HG03135 (cell line): ENCODE measurements around the gene FMNL2.

Source experiments
- ATAC-seq: cut with Tn5 transposase; IDR thresholded peaks from one replicate; pipeline ENCODE4 v1.9.1; 2021; ENCODE audit warnings: mild to moderate bottlenecking, moderate library complexity; ENCODE audit not compliant: unreplicated experiment

The FMNL2 gene

GRCh38 chr2:152630466-152630865, 295.5 kb downstream of the FMNL2 start:
- no peak for ATAC-seq

- ATAC-seq = no peak
Measured at GRCh38 chr2:152632736-152633135, 297.8 kb downstream of the FMNL2 start.

- ATAC-seq = no peak
Measured at GRCh38 chr2:152635635-152636298, 300.8 kb downstream of the FMNL2 start.

GRCh38 chr2:152637251-152637650, 302.3 kb downstream of the FMNL2 start:
- no peak for ATAC-seq

DNA sequence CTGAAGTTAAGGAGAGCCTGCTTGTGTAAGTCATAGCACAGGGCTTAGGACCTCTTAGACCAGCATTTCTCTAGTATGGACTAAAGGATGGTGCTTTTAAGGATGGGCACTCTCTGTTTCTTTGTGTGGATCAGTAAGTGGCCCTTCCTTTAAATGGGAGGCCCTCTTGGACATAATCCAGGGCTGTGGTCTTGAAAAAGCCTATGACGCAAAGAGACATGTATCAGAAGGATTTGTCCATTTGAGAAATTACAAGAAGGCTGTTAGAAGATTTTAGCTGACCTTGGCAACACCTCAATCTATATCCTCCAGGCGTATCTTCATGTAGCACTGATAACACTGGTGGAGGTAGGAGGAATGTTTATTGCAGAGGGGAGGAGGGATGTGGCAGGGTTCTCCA, 303.1 kb downstream of the FMNL2 start:
- ATAC-seq = no peak

GRCh38 chr2:152638590-152638989, 303.6 kb downstream of the FMNL2 start:
- ATAC-seq = no peak

DNA sequence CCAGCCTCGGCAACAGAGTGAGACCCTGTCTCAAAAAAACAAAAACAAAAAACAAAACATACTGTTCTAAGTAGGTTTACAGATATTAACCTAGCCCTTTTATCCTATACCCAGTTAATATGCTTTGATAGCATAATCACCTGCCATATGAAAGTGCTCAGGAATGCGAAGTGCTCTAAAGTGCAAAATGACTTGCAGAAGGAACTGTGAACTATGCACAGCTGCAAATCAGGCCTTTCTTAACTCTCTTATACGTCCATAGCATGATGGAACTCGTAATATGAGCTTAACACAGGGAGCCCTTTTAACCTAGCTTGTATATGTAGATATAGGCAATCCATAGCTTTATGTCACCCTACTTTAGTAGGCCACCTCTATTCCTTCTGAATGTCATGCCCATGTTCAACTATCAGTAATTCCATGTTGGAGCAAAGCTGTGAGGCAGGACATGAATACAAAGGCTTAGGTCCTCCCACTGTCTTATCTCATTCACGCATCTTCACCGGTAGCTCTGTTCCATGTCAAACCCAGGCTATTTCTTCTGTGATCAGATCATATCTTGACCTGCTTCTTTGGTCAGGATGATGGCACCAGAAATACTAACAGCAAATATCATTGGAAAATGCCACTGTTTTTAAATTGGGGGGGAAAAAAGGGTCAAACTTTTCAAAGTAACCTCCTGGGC, 309.4 kb downstream of the FMNL2 start:
- no peak for ATAC-seq

- no peak for ATAC-seq
Measured at GRCh38 chr2:152646264-152646663, 311.3 kb downstream of the FMNL2 start.

DNA sequence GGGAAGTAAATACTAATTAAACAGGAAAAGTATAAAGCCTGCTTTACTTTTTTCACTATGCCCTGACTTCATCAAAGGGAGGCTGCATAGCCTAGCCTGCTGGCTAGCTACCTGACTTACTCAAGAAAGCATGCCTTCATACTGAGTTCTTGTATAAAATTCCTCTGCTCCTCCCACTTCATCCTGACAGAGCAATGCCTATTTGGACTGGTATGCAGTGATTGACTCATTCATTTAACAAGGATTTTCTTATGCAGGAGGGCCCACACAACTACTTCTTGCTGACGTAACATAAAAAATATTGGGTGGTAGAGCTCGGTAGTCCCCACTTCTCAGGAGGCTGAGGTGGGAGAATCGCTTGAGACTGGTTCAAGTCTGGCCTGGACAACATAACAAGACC, 311.8 kb downstream of the FMNL2 start:
- ATAC-seq = no peak

GRCh38 chr2:152647552-152647951, 312.6 kb downstream of the FMNL2 start:
- no peak for ATAC-seq

DNA sequence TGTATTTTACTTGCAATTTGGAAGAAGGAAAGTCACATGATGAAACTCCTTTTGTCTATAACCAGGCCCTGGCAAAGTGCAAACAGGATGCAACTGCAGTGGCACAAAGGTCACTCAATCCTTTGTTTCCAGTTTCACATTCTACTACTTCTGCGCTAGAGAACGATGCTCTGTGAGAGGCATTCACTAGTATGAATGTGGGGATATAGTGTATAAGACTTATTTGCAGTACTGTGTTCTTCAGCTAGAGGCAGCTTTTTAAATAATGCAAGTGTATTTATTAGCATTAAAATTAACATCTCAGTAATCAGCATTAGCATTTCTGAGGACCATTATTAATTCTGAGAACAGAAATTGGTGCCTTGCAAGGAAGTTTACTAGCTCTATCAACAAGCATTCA, 313.4 kb downstream of the FMNL2 start:
- ATAC-seq = peak; percentile 52

DNA sequence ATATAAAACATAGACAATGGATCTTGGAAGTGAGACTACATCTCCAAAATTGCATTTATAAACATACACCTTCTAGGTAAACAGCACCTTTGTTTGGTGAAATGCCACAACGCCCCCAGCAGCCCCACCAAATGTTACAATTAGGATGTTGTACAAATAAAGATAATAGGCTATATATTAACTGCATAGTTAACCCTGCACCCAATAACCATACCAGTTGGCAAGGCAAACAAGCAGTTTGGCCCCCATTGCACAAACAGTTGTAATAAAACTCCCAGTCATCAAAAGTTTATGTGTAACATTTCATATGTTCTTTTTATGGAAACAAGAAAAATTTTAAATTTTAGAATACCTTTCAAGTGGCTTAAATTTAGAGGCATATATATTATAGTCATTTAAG, 315.0 kb downstream of the FMNL2 start:
- no peak for ATAC-seq

GRCh38 chr2:152650768-152651371, 315.9 kb downstream of the FMNL2 start:
- ATAC-seq = no peak

GRCh38 chr2:152651834-152652233, 316.9 kb downstream of the FMNL2 start:
- ATAC-seq = no peak

GRCh38 chr2:152655880-152656279, 320.9 kb downstream of the FMNL2 start:
- ATAC-seq = peak; percentile 47

DNA sequence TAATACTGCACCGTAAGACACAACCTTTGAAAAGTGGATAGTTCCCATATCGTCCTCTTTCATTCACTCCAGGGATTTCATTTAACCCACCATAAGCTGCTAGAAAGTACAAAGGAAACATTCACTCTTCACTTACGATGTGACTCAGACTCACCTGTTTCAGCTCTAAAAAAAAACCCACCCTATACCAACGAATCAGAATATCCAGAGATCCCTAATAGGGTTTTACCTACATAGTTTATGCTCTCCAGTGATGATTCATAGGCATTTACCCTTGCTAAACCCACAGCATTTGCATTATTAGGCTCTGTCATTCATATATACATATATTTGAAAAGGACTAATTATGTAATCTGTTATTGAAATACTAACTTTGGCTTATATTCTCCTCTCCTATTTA, 322.1 kb downstream of the FMNL2 start:
- ATAC-seq = peak; percentile 54

DNA sequence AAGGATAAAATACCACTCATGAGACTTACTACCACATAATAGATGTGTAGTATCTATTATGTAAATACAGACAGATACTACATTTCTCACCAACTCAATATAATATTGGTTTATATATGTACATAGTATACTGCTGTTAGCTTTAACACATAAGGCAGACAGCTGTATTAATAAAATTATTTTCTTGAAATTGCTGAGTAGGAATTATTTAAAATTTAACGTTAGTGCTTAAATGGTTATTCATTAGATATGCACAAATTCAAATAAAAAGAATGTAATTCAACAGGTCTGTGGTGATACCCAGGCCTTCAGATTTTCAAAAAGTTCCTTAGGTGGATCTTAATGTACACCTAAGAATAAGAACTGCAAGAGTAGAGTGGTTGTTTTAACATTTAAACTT, 323.2 kb downstream of the FMNL2 start:
- ATAC-seq = no peak

GRCh38 chr2:152661076-152661475, 326.1 kb downstream of the FMNL2 start:
- ATAC-seq = no peak

GRCh38 chr2:152664725-152665124, 329.8 kb downstream of the FMNL2 start:
- no peak for ATAC-seq

DNA sequence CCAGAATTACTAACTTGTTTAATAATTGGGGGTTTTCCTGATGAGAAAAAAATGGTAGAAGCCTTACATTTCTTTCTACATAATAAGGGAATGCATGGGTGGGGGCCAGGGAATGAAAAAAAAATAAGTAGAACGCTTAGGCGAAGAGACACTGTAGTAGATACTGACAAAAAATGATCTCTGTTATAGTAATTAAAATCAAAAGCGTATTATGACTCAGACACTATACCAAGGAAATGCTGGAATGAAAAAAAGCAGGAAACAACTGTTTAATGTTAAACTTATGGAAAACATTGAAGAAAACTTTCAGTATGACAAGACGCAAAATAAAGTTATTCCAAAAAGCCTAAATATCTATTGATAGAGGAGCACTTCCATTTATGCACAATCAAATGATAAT, 339.4 kb downstream of the FMNL2 start:
- no peak for ATAC-seq

- no peak for ATAC-seq
Measured at GRCh38 chr2:152676461-152676860, 341.5 kb downstream of the FMNL2 start.

DNA sequence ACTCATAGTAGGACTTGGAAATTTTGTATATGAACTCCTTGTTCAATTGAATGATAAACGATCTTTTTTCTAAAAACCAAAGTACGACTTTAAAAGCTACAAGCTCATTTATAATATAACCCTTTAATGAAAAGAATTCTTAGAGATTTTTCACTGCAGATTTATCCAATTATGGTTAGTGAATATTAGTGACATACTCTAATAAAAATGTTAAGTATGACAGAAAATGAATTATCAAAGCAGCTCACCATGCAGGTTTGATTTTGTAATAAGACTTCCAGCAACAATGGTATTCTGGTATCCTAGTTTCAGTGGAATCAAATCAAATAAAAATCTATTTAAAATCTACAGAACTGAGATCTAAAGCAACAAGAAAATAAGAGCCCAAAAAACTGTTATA, 343.8 kb downstream of the FMNL2 start:
- no peak for ATAC-seq
